Measurements from ENCODE around the gene MXD3. TPM values are rescaled to one million over a fixed set of nuclear protein-coding genes. Genes with fewer than 3 reads are reported as not detected.

The MXD3 gene
- total RNA-seq, 1 experiment from 2014 or later, result 50.0 TPM

- Histone ChIP-seq H4K20me1 (ENCODE audit: insufficient read depth) (no peaks in the 10 kb centered on the region), H3F3A (ENCODE audit: insufficient read depth, low read depth) (peaks cover 6% of the 10 kb centered on the region; the same call in 1 of the 2 replicates), H2AFZ (no peak overlapping the region), H3K27me3 (ENCODE audit: insufficient read depth, low read depth) (no peaks in the 10 kb centered on the region), H3K4me1 (replicated peaks; ENCODE audit: insufficient read depth) (no peaks in the 10 kb centered on the region), H3K79me2 (ENCODE audit: low read depth) (no peaks in the 10 kb centered on the region), H3K4me2 (no peak overlapping the region), H3K27ac (no peak overlapping the region), H3K9me3 (ENCODE audit: insufficient read depth, low read depth) (no peaks in the 10 kb centered on the region), H3K4me3 (no peak overlapping the region), H3K36me3 (ENCODE audit: low read depth) (peaks cover 20% of the 10 kb centered on the region; the same call in 1 of the 2 replicates), H3K9me2 (ENCODE audit: insufficient read depth) (no peaks in the 10 kb centered on the region)
- TF ChIP-seq EZH2 (IDR thresholded peaks at IDR 0.05; ENCODE audit: low read depth) (no peak), CTCF (conservative IDR thresholded peaks at IDR 0.05) (no peak)
- POLR2A ChIA-PET (ENCODE audit: unreplicated experiment), result no interaction called here
- DNase-seq, result no peak
- CTCF ChIA-PET, result no interaction called here
- intact Hi-C loops (cut with micrococcal nuclease; ENCODE audit: unreplicated experiment), result loop anchor here (10.0 kb wide), 1 partner anchor 225 kb away; no protein-coding TSS in a partner anchor
- no TSS peak for BruUV-seq (replicated peaks)
These were observed 42.3 kb downstream of the MXD3 start for GRCh38 chr5:177269232-177269895.

DNA sequence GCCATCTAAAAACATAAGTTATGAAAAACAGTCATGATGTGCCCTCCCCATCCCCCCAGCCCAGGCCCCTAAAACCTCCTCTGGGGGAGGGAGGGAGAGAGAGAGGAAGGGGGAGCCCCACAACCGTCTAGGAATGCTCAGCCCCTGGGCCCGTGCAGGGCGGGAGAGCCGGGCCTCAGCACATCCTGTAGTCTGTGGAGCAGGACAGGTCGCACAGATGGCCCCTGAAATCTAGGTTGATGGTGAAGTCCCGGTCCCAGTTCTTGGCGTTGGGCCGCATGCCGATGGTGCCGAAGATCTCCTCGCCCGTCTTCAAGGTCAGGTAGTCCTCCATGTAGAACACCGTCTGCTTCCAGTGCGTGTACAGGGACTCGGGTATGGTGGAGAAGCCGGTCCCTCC lies 46.3 kb downstream of the MXD3 start:
- no peak overlapping the region for H2AFZ ChIP-seq
- POLR2A ChIA-PET (ENCODE audit: unreplicated experiment), result no interaction called here
- BruUV-seq (replicated peaks), result no TSS peak

DNA sequence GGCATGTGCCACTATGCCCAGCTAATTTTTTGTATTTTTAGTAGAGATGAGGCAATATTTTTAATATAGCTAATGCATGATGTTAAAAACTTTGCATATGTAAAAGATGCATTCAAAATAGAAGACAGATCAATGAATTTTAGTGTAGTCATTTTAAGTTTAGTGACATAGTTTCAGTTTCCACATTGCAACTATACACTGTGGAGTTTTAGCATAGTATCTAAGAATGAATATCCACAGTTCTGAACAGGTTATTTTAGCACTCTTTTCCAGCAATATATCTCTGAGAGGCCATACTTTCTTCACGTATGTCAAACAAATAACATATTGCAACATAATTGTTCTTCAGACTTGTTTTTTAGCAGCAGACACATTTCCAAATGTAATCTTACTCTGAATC lies 47.5 kb downstream of the MXD3 start:
- H3K79me2 ChIP-seq (ENCODE audit: low read depth), result no peaks in the 10 kb centered on the region
- intact Hi-C loops (cut with micrococcal nuclease; ENCODE audit: unreplicated experiment), result loop anchor here (10.0 kb wide), 1 partner anchor 219 kb away; no protein-coding TSS in a partner anchor
- H3K4me1 ChIP-seq (replicated peaks; ENCODE audit: insufficient read depth), result no peaks in the 10 kb centered on the region
- DNase-seq, result no peak
- H3F3A ChIP-seq (ENCODE audit: insufficient read depth, low read depth), result peaks cover 6% of the 10 kb centered on the region; the same call in 1 of the 2 replicates
- CTCF ChIA-PET, result no interaction called here
- BruUV-seq (replicated peaks), result no TSS peak
- TF ChIP-seq CTCF (conservative IDR thresholded peaks at IDR 0.05), result no peak
- TF ChIP-seq EZH2 (IDR thresholded peaks at IDR 0.05; ENCODE audit: low read depth), result no peak
- peaks cover 12% of the 10 kb centered on the region for H3K36me3 ChIP-seq (ENCODE audit: low read depth)
- H3K4me2 ChIP-seq, result no peak overlapping the region
- H3K27me3 ChIP-seq (ENCODE audit: insufficient read depth, low read depth), result no peaks in the 10 kb centered on the region
- H4K20me1 ChIP-seq (ENCODE audit: insufficient read depth), result no peaks in the 10 kb centered on the region
- H3K4me3 ChIP-seq, result no peak overlapping the region
- POLR2A ChIA-PET (ENCODE audit: unreplicated experiment), result no interaction called here
- H3K9me3 ChIP-seq (ENCODE audit: insufficient read depth, low read depth), result no peaks in the 10 kb centered on the region
- H3K9me2 ChIP-seq (ENCODE audit: insufficient read depth), result no peaks in the 10 kb centered on the region
- no peak overlapping the region for H2AFZ ChIP-seq
- H3K27ac ChIP-seq, result no peak overlapping the region

More for the DNA sequence above, 46.3 kb downstream of the MXD3 start:
- peaks cover 5% of the 10 kb centered on the region; the same call in 1 of the 2 replicates for H3F3A ChIP-seq (ENCODE audit: insufficient read depth, low read depth)
- peaks cover 18% of the 10 kb centered on the region; the same call in 1 of the 2 replicates for H3K36me3 ChIP-seq (ENCODE audit: low read depth)
- H3K9me2 ChIP-seq (ENCODE audit: insufficient read depth), result no peaks in the 10 kb centered on the region
- no peaks in the 10 kb centered on the region for H3K9me3 ChIP-seq (ENCODE audit: insufficient read depth, low read depth)
- intact Hi-C loops (cut with micrococcal nuclease; ENCODE audit: unreplicated experiment), result loop anchor here (10.0 kb wide), 1 partner anchor 221 kb away; no protein-coding TSS in a partner anchor
- CTCF ChIA-PET, result no interaction called here
- H4K20me1 ChIP-seq (ENCODE audit: insufficient read depth), result no peaks in the 10 kb centered on the region
- TF ChIP-seq CTCF (conservative IDR thresholded peaks at IDR 0.05) (no peak), EZH2 (IDR thresholded peaks at IDR 0.05; ENCODE audit: low read depth) (no peak)
- no peaks in the 10 kb centered on the region for H3K27me3 ChIP-seq (ENCODE audit: insufficient read depth, low read depth)
- H3K79me2 ChIP-seq (ENCODE audit: low read depth), result no peaks in the 10 kb centered on the region
- no peak overlapping the region for H3K4me3 ChIP-seq
- H3K4me2 ChIP-seq, result no peak overlapping the region
- no peaks in the 10 kb centered on the region for H3K4me1 ChIP-seq (replicated peaks; ENCODE audit: insufficient read depth)
- no peak overlapping the region for H3K27ac ChIP-seq
- no peak for DNase-seq

All from PC-9 (cell line).